ENCODE data around the gene NLRP14.

Gene NLRP14

GRCh38 chr11:7060868-7061267 is 40.6 kb downstream of the NLRP14 start:
- peak; percentile 20 for DNase-seq

- no peak for DNase-seq
These were observed 42.3 kb downstream of the NLRP14 start for GRCh38 chr11:7062534-7062933.

GRCh38 chr11:7072401-7073028 is 52.2 kb downstream of the NLRP14 start:
- DNase-seq: no peak

GRCh38 chr11:7077101-7077500 is 56.8 kb downstream of the NLRP14 start:
- no peak for DNase-seq

GRCh38 chr11:7079545-7080135 is 59.4 kb downstream of the NLRP14 start:
- no peak for DNase-seq

- no peak for DNase-seq
These were observed 60.6 kb downstream of the NLRP14 start for GRCh38 chr11:7080900-7081299.

GRCh38 chr11:7081441-7081840 is 61.2 kb downstream of the NLRP14 start:
- DNase-seq: no peak

GRCh38 chr11:7088921-7089320 is 68.6 kb downstream of the NLRP14 start, which contains the start of gene RBMXL2:
Gene RBMXL2 (plus strand): TSS chr11:7088998. CDS start chr11:7089121, 123 bp downstream.
- peak; percentile 10 for DNase-seq

GRCh38 chr11:7089328-7090251 is 69.3 kb downstream of the NLRP14 start:
- no peak for DNase-seq

GRCh38 chr11:7098235-7098832 is 78.1 kb downstream of the NLRP14 start:
- DNase-seq: peak; percentile 66

GRCh38 chr11:7115780-7116179 is 95.5 kb downstream of the NLRP14 start:
- DNase-seq: no peak

GRCh38 chr11:7116370-7116769 is 96.1 kb downstream of the NLRP14 start:
- DNase-seq: no peak

All from retina (tissue), 1 donor.